Superior temporal gyrus (tissue), 1 donor: ENCODE data around the gene PPP1R9B.
A peak's percentile ranks its signal among the peaks of the same experiment; 100 is the strongest.

ENCODE experiments used
- DNase-seq: peaks from one replicate; pipeline ENCODE4 v3.0.0-alpha.2; 2016; ENCODE audit errors: extremely low spot score

The PPP1R9B gene

DNA sequence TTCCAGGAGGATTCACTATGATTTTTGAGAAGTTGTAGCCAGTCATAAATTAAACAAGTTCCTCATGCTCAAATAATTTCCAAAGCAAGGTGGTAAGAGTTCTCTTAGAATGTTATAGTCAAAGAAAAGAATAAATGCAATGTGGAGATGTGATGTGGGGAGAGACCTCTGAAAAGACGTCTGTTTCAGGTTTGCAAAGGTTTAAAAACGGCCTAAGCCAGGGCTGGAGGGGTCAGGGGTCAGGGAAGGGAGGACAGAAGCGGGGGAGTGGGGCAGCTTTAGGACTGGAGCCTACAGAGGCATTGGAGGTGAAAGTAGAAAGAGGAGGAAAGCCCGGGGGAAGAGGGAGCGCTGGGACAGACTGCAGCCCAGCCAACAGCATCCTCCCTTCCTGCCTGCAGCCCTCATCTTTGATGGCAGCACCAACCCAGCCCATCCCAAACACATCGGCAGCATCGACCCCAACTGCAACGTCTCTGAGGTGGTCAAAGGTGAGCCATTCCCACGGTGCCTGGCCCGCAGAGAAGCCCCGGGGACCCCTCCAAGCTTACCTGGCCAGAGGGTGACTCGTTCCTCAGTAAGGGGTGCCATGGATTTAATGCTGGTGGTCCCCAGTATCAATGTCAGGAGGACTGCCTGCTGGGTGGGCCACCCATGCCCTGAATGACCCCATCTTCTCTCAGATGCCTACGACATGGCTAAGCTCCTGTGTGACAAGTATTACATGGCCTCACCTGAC is 43.9 kb downstream of the PPP1R9B start:
- DNase-seq = no peak

DNA sequence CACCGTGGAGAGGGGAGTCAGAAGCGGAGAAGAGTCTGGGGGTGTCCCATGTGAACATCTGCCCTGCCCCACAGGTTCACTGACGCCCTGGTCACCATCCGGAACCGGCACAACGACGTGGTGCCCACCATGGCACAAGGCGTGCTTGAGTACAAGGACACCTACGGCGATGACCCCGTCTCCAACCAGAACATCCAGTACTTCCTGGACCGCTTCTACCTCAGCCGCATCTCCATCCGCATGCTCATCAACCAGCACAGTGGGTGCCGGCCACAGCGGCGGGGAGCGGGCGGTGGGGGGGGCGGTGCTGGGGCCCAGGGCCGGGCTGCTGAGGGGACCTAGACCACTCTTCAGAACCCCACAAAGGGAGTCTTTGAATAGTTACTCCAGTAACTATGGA is 44.7 kb downstream of the PPP1R9B start:
- no peak for DNase-seq

DNA sequence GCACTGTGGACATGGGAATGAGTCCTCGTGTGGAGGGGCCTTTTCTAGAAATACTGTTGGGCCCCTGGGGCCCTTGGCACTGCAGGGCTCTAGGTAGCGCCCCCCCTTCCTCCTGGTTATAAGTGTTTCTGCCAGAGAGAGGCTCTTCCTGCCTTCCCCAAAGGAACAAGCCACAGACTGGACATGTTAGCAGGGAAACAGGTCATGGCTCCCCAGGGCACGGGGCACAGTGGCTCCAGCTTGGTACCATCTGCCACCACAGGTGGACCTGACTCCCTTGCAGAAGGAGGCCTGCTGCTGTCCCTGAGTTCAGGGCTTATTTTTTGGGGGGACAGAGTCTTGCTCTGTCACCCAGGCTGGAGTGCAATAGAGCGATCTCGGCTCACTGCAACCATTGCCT is 46.5 kb downstream of the PPP1R9B start:
- DNase-seq = no peak

DNA sequence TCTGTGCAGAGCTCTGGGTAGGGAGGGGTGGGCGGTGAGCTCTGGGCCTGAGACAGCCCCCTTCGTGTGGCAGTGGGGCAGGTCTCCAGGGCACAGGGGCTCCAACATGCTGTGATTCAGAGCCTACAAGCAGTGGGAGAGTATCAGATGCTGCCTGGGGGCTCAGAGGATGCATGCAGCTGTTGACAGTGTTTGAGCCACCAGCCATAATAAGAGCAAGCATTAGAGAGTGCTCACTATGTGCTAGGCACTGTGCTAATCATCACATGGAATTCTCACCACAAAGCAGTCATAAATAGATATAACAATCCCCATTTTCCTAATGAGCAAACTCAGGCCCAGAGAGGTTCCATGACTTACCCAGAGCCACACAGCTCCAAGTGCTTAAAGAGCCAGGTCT is 47.2 kb downstream of the PPP1R9B start:
- no peak for DNase-seq

DNA sequence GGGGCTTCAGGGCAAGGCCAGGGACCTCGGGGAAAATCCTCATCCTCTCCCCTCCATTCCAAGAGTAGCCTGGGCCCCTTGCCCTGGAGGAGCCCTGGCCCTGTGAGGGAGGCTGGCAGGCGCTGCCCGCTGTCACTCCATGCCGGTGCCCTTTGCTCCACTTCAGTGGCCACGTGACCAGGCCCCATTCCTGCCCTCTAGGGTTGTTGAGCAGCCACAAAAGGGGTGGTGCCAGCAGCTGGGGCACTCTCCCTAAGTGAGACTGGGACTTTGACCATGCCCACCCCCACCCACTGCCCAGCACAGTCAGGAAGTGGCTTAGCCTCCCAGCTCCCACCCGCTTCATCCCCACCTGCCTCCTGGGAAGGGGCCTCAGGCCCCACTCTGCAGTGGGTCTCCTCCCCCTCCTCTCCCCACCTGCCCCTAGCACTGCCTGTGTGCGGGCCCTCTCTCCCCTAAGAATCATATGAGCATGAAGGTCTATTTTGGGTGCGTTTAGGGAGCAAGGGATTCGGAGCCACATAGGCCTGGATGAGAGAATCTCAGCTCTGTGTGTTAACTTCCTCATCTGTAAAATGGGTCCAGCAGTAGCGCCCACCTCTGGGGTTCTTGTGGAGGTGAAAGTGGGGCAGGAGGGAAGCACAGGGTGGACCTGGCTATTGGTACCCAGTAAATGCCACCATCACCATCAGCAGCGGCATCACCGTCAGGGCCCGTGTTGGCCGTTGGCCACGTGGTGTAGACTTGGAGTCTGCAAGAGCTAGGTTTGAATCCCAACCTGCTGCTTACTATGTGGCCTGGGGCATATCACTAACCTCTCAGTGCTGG is 48.1 kb downstream of the PPP1R9B start:
- peak; percentile 40 for DNase-seq

DNA sequence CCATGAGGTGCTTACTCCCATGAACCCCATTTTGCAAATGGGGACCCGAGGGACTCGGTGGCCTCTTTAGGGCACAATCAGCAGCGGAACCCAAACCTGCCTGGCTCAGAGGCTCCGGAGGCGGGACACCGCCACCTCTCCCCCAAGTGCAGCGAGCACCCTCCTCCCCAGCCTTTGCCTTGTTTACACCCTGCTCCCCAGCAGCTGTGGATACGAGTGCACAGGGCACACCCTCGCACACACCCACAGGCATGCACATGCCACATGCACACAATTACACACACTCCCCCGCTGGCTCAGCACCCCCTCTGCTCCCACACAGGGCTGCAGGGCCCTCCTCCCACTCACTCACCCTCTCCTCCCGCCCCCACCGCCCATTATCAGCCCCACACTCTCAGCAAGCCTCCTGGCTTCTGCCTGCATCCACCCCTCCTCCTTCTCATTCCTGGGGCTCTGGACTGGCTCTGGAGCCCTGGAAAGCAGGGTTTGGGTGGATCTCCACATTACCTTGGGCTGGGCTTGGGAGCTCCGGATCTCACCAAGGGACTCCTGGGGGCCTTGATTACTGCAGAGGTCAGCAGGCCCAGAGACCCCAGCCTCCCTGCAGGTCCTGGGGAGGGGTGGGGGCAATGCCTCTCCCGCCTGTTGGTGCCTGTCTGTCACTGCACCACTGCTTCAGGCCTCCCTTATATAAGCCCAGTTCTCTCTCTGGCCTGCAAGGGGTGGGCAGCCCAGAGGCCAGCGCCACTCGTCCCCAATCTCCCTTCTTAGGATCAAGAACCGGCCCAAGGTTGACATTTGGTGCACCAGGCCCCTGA is 48.9 kb downstream of the PPP1R9B start:
- DNase-seq = peak; percentile 23

DNA sequence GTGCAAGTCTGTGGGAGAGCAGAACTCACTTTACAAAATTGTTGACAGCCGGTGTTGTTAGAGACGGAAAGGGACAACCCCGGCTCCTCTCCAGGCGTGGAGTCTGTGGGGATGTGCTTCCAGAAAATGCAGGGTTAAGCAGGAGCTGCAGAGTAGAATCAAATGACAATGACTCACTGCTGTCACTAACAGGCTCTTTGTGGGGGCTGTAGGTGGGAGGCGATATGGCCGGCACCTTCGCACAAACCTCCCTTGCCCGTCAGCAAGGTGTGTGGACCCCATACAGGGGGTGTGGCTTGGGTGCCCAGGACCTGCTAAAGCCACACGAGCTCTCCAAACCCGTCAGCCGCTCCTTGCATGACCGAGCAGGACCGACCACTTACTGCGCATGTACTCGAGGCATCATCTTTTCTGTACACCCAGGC is 49.5 kb downstream of the PPP1R9B start:
- peak; percentile 52 for DNase-seq

DNA sequence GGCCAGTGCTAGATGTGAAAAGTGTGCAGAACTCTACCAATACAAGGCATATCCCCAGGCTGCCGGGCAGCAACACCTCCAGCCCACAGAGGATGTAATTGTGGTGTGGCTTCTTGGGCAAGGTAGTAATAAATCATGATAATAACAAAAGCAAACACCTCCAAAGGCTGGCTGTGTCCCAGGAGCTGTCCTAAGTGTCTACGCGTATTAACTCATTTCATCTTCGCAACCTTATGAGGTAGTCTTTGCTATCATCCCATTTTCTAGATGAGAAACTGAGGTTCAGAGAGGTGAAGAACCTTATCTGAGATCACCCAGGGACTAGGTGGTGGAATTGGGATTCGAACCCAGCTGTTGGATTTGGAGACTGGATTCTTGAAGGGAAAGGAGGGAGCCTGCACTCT is 50.0 kb downstream of the PPP1R9B start:
- no peak for DNase-seq

DNA sequence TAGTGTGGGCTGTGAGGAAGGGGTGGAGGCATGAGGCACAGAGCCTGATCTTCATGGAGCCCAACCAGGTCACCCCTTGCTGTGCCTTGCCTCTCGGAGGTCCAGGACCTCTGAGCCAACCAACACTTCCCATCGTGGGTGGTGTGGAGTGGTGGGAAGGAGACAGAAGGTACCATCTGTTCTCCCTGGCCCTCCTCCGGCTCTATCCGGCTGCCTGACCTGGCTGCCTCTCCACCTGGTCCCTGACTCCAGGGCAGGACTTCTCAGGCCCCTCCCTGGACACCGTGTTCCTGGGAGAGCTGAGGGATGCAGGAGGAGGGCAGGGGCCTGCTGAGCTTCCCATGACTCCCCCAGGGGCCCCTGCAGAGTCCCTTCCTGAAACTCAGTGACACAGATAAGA is 51.5 kb downstream of the PPP1R9B start:
- no peak for DNase-seq

DNA sequence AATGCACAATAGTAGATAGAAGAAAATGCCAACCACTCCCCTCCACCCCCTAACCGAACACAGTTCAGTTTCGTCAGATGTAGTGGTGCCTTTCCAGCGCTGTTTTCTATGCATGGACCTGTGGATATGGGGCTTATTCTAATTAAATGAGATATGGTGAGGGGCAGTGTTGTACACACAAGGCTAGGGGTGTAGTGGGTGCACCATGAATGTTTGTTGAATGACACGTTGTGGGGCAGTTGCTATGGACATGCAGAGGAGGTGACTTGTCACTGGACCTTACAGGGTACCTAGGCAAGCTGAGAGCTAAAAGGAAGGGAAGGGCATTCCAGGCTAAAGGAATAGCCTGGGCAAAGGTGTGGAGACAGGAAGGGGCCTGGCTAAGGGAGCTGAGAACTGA is 51.9 kb downstream of the PPP1R9B start:
- no peak for DNase-seq

DNA sequence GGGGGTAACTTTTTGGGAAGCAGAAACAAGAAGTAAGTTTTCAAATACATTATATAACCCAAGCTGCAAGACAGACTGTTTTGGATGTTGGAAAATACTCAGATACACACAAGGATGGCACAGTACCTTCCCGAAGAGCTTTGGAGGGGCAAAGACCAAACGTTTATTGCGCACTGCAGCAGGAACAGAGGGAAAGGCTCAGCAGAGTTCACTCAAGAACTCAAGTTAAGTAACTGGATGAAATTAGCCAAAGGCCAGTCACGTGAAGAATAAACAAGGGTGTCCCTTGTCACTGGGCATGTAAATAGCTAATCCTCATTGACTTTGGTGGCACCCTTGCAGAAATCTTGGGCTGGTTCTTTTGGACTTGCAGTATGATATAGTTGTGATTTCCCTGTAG is 52.6 kb downstream of the PPP1R9B start:
- DNase-seq = no peak

DNA sequence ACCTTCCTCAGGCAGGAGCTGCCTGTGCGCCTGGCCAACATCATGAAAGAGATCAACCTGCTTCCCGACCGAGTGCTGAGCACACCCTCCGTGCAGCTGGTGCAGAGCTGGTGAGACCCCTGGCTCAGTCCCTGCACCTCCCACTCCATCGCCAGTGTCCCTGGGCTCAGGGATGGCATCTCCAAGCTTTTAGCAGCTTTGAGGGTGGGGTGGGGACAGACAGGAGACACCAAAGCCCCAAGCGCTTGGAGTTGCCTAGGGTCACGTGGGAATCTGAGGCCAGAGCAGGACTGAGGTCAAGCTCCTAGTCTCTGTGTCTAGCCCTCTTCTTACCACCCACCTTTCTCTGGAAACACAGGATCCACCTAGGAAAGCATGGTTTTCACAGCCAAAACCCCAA is 53.0 kb downstream of the PPP1R9B start:
- no peak for DNase-seq

DNA sequence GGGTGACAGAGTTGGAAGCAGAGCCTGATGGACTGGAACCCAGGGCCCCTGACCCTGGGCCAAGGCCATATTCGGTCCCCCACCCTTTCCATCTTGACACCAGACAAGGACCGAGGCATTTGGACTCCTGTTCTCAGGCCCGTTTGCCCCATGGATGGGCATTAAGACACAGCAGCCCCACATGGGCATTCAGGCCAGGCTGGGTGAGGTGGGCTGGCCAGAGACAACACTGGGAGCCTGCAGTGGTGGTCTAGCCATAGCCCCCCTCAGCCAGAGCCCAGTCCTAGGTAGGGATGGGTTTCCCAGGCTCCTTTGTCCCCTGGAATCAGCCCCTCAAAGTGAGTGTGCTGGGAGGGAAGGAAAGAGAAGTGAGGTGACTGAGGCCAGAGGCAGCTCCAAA is 53.7 kb downstream of the PPP1R9B start:
- no peak for DNase-seq

DNA sequence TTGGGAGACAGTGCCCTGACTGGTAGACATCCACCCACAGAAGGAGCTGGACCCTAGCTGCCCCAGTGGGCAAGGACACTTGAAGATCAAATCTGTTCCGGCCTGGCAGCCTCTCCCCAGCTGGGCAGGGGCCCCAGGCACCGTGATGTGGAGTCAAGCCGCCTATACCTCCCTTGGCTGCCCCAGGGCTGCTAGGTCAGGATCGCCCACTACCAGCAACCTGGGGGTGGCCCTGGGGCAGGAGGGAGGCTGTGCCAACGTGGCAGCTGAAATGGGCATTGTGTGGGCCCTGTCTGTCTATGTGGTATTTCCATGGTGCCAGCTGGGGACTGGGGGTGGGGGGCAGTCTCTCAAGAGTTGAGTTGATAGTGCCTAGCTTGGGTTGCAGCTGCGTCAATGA is 54.4 kb downstream of the PPP1R9B start:
- no peak for DNase-seq

DNA sequence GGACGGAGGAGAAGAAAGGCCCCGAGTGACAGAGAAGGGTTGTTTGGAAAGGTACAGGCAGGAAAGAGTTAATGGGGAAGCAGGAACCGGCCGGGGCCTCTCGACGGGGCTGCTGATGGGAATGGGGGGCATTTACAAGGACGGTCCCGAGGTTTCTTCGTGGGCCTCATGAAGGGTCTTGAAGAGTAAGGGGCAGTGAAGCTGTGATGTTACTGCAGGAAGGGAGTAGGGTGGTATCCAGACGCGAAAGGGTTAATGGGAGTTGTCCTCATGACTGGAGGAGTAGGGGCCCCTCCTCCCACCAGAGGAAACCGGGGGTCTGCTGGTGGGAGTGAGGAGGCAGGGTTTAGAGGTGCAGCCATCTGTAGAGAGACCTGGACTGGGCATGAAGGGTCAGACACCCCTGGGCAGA is 54.8 kb downstream of the PPP1R9B start:
- DNase-seq = peak; percentile 29

DNA sequence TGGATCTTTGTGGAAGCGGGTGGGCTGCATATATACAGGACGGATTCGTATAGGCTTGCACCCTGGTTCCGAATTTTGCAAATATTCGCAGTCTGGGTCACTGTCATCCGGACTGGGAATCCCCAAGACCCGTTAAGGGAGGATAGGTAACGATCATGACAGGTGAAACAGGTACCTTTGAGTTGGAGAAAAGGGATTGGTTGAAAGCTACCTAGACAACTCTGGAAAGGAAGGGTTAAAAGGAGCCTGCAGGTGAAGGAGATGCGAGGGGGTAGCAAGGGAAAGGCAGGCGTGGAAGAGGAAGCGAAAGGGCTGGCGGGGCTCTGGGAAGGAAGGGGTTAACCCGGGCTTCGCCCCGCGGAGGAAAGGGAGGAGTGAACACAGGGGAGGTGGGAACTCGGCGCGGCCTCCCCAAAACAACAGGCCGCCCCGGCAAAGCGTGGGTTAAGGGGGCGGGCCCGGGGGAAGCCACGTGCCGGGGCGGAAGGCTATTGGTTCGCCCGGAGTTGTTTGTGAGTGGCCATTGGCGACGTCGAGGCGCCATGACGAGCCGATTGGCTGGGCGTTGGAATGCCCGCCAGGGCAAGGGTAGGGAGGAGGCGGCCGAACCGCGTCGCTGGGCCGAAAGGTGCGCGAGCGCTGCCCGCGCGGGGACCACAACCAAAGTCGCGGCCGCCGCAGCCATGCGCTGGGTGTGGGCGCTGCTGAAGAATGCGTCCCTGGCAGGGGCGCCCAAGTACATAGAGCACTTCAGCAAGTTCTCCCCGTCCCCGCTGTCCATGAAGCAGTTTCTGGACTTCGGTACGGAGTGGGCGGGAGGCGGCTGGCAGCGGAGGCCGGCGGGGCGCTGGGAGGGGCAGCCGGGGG is 55.5 kb downstream of the PPP1R9B start, which contains the start of gene PDK2:
TSS of gene PDK2 (plus strand) at position 599 of the 867 bp plus-strand sequence. CDS start at position 684, 85 bp downstream.
- DNase-seq = peak; percentile 98

DNA sequence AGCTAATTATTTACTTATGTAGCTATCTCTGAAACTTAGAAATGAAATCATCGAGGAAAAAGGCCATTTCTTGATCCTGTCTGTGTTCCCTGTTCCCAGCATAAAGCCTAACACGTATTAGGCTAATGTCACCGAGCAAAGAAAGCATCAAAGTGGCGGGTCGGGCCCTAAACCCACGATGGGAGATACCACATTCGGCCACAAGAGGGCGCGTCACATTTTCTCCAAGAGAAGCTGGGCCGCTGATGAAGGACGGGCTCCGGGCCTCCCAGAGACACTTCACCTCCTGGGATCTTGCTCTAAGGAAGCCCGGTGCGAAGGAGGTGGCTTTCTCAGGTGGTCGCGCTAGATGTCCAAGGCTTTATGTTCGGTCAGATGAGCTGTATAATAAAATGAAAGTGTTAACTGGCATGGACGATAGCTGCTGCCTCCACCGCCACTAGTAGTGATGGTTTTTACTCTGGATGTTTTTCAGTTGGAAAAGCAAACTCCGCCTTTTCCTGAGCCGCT is 56.2 kb downstream of the PPP1R9B start:
- peak; percentile 99 for DNase-seq

DNA sequence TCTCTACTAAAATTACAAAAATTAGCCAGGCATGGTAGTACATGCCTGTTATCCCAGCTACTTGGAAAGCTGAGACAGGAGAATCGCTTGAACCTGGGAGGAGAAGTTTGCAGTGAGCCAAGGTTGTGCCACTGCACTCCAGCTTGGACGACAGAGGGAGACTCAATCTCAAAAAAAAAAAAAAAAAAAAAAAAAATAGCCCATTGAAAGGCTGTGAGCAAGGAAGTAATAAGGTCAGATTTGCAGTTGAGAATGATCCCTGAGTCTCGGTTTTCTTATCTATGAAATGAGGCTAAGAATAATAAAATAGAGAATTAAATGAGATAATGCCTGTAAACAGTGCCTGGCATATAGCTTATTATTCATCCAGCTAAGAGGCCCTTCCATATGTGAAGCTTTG is 56.7 kb downstream of the PPP1R9B start:
- no peak for DNase-seq

DNA sequence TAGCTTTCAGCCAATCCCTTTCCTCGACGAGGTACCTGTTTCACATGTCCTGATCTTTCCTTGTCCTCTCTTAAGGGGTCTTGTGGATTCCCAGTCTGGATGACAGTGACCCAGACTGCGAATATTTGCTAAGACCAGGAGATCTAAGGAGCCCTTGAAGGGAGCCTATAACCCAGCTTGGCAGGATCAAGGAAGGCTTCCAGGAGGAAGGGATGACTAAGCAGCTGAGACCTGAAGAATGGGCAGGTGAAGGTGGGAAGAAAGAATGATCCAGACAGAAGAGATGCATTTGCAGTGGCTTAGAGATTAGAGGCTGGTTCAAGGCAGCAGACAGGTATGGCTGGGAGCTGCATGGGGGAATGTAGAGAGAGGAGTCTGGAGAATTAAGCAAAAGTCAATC is 57.2 kb downstream of the PPP1R9B start:
- no peak for DNase-seq

DNA sequence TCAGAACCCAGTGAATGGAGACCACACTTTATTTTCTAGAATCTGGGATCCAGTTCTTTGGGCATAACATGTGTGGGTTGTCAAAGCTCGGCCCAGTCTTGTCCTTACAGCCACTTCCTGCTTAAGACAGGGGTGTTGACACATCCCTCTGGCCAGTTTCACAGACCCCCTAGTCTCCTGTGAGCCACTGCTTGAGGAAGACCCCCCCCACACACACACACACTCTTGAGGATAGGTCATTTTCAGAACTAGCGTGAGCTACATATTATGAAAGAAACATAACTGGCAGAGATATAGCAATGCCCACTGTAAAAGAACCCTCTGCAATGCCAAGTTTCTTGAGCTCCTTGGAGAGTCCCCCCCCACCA is 58.6 kb downstream of the PPP1R9B start:
- DNase-seq = no peak
